Thyroid gland (tissue), 4 donors: Measurements from ENCODE around the gene KCNQ1OT1.

ENCODE experiments used
- CTCF ChIP-seq, 6 experiments: fragments of 200-600 bp in 3 of 6; fragments of 450-650 bp in 3 of 6; sonication (generic) in 3 of 6; IDR thresholded peaks; one replicate each; pipeline ENCODE4 v1.5.1; 2016 to 2019; ENCODE audit warnings: antibody characterized with exemption in 6 of 6, mild to moderate bottlenecking in 2 of 6, inconsistent platforms in 1 of 6, moderate library complexity in 1 of 6
- POLR2A ChIP-seq, 2 donors: fragments of 450-650 bp; IDR thresholded peaks; one replicate each; pipeline ENCODE4 v1.6.1; 2017; ENCODE audit warnings: antibody characterized with exemption in 2 of 2, mild to moderate bottlenecking in 2 of 2, moderate library complexity in 1 of 2

GRCh38 chr11:2704356-2704755 is 4.6 kb upstream of the KCNQ1OT1 start:
- TF ChIP-seq CTCF (IDR thresholded peaks at IDR 0.05) (no peak), POLR2A (IDR thresholded peaks at IDR 0.05) (no peak)
